HEK293 (cell line): Measurements from ENCODE around the gene UBR1.
A peak's percentile ranks its signal among the peaks of the same experiment; 100 is the strongest.

Source experiments
- CTCF ChIA-PET: fragments of 350-600 bp; formaldehyde crosslinking; extraction: SDS; loops from one replicate; lab custom pipeline; 2021; ENCODE audit warnings: antibody characterized with exemption; lab: Yijun Ruan, JAX
- POLR2A ChIA-PET: fragments of 300-600 bp; formaldehyde crosslinking; extraction: SDS; loops from one replicate; lab custom pipeline; 2020; ENCODE audit warnings: antibody characterized with exemption, inconsistent platforms; lab: Yijun Ruan, JAX
- H3K27ac ChIP-seq: fragments of 200-500 bp; sonication (Bioruptor generic); 2 replicates; pipeline ENCODE4 v1.5.1; 2014; ENCODE audit warnings: low read depth, low read length, control low read depth, inconsistent platforms; ENCODE audit errors: extremely low read depth
- H3K36me3 ChIP-seq, 2 experiments: fragments of 200-500 bp in 1 of 2; sonication (Bioruptor generic) in 1 of 2; 1 replicate in 1 of 2; 2 replicates in 1 of 2; pipeline ENCODE4 v1.5.1; 2014 to 2017; ENCODE audit warnings: inconsistent platforms in 2 of 2, low read length in 2 of 2; ENCODE audit not compliant: control insufficient read depth in 2 of 2, insufficient read depth in 1 of 2
- H3K4me1 ChIP-seq: fragments of 200-500 bp; sonication (Bioruptor generic); 2 replicates; pipeline ENCODE4 v1.5.1; 2014; ENCODE audit warnings: mild to moderate bottlenecking, low read length, inconsistent platforms; ENCODE audit not compliant: control insufficient read depth, insufficient read depth
- H3K4me3 ChIP-seq: 2 replicates; pipeline ENCODE4 v1.5.1; 2011; ENCODE audit warnings: low read depth, mild to moderate bottlenecking, control low read depth, low read length, moderate library complexity
- H3K9me3 ChIP-seq: fragments of 200-500 bp; sonication (Bioruptor generic); 2 replicates; pipeline ENCODE4 v1.5.1; 2014; ENCODE audit warnings: low read depth, low read length, inconsistent platforms; ENCODE audit not compliant: control insufficient read depth, insufficient read depth
- BCL11A ChIP-seq: fragments of 450-650 bp; formaldehyde crosslinking; IDR thresholded peaks from 2 replicates; pipeline ENCODE4 v1.5.1; 2016; ENCODE audit warnings: low read depth, missing biosample characterization, missing genetic modification characterization
- KLF8 ChIP-seq: fragments of 450-650 bp; formaldehyde crosslinking; IDR thresholded peaks from 2 replicates; pipeline ENCODE4 v1.5.1; 2016; ENCODE audit warnings: missing biosample characterization, missing genetic modification characterization
- KLF9 ChIP-seq: fragments of 450-650 bp; formaldehyde crosslinking; IDR thresholded peaks from 2 replicates; pipeline ENCODE4 v1.5.1; 2016; ENCODE audit warnings: missing biosample characterization, missing genetic modification characterization, low read depth
- PRDM1 ChIP-seq: fragments of 450-650 bp; formaldehyde crosslinking; IDR thresholded peaks from 2 replicates; pipeline ENCODE4; 2016; ENCODE audit warnings: missing biosample characterization, missing genetic modification characterization
- SP7 ChIP-seq: fragments of 450-650 bp; formaldehyde crosslinking; IDR thresholded peaks from 2 replicates; pipeline ENCODE4 v1.5.1; 2016; ENCODE audit warnings: missing biosample characterization, missing genetic modification characterization
- YY1 ChIP-seq: fragments of 450-650 bp; formaldehyde crosslinking; IDR thresholded peaks from 2 replicates; pipeline ENCODE4 v1.5.1; 2018; ENCODE audit warnings: missing biosample characterization, missing genetic modification characterization
- ZBTB1 ChIP-seq: fragments of 450-650 bp; formaldehyde crosslinking; IDR thresholded peaks from 2 replicates; pipeline ENCODE4 v1.5.1; 2016; ENCODE audit warnings: missing biosample characterization, missing genetic modification characterization
- ZBTB8A ChIP-seq: fragments of 450-650 bp; formaldehyde crosslinking; IDR thresholded peaks from 2 replicates; pipeline ENCODE4 v1.5.1; 2016; ENCODE audit warnings: missing biosample characterization, missing genetic modification characterization
- ZNF184 ChIP-seq: fragments of 450-650 bp; IDR thresholded peaks from 2 replicates; pipeline ENCODE4 v1.5.1; 2018; ENCODE audit warnings: missing biosample characterization, mild to moderate bottlenecking, missing genetic modification characterization
- ZNF19 ChIP-seq: fragments of 450-650 bp; formaldehyde crosslinking; IDR thresholded peaks from 2 replicates; pipeline ENCODE4; 2016; ENCODE audit warnings: missing biosample characterization, missing genetic modification characterization, low read depth
- ZNF24 ChIP-seq: fragments of 450-650 bp; formaldehyde crosslinking; IDR thresholded peaks from 2 replicates; pipeline ENCODE4 v1.5.1; 2016; ENCODE audit warnings: missing biosample characterization, missing genetic modification characterization
- ZNF37A ChIP-seq: fragments of 450-650 bp; IDR thresholded peaks from 2 replicates; pipeline ENCODE4 v1.5.1; 2018; ENCODE audit warnings: missing biosample characterization, missing genetic modification characterization
- ZNF48 ChIP-seq: fragments of 450-650 bp; formaldehyde crosslinking; IDR thresholded peaks from 2 replicates; pipeline ENCODE4 v1.5.1; 2016; ENCODE audit warnings: missing biosample characterization, missing genetic modification characterization
- ZNF561 ChIP-seq: fragments of 450-650 bp; IDR thresholded peaks from 2 replicates; pipeline ENCODE4 v1.5.1; 2018; ENCODE audit warnings: missing biosample characterization, missing genetic modification characterization, borderline replicate concordance
- ZNF610 ChIP-seq: fragments of 450-650 bp; formaldehyde crosslinking; IDR thresholded peaks from 2 replicates; pipeline ENCODE4 v1.5.1; 2016; ENCODE audit warnings: missing biosample characterization, missing genetic modification characterization, borderline replicate concordance
- ZNF623 ChIP-seq: fragments of 450-650 bp; formaldehyde crosslinking; IDR thresholded peaks from 2 replicates; pipeline ENCODE4 v1.5.1; 2016; ENCODE audit warnings: missing biosample characterization, missing genetic modification characterization
- ZNF785 ChIP-seq: fragments of 450-650 bp; formaldehyde crosslinking; IDR thresholded peaks from 2 replicates; pipeline ENCODE4 v1.5.1; 2016; ENCODE audit warnings: missing biosample characterization, missing genetic modification characterization
- ZNF843 ChIP-seq: fragments of 450-650 bp; formaldehyde crosslinking; IDR thresholded peaks from 2 replicates; pipeline ENCODE4 v1.5.1; 2016; ENCODE audit warnings: missing biosample characterization, missing genetic modification characterization
- ZSCAN16 ChIP-seq: fragments of 450-650 bp; formaldehyde crosslinking; IDR thresholded peaks from 2 replicates; pipeline ENCODE4 v1.5.1; 2016; ENCODE audit warnings: missing biosample characterization, missing genetic modification characterization
- ZSCAN23 ChIP-seq: fragments of 450-650 bp; formaldehyde crosslinking; IDR thresholded peaks from 2 replicates; pipeline ENCODE4 v1.5.1; 2016; ENCODE audit warnings: missing biosample characterization, missing genetic modification characterization
- TF ChIP-seq, protein P1 (sequence below): fragments of 450-650 bp; formaldehyde crosslinking; IDR thresholded peaks from 2 replicates; pipeline ENCODE4 v1.5.1; 2017; ENCODE audit warnings: missing biosample characterization, missing genetic modification characterization
- TF ChIP-seq, protein P2 (sequence below): fragments of 450-650 bp; formaldehyde crosslinking; IDR thresholded peaks from 2 replicates; pipeline ENCODE4 v1.5.1; 2016; ENCODE audit warnings: missing biosample characterization, missing genetic modification characterization
- TF ChIP-seq, protein P3 (sequence below): fragments of 450-650 bp; formaldehyde crosslinking; IDR thresholded peaks from 2 replicates; pipeline ENCODE4 v1.5.1; 2016; ENCODE audit warnings: missing biosample characterization, missing genetic modification characterization

The UBR1 gene

DNA sequence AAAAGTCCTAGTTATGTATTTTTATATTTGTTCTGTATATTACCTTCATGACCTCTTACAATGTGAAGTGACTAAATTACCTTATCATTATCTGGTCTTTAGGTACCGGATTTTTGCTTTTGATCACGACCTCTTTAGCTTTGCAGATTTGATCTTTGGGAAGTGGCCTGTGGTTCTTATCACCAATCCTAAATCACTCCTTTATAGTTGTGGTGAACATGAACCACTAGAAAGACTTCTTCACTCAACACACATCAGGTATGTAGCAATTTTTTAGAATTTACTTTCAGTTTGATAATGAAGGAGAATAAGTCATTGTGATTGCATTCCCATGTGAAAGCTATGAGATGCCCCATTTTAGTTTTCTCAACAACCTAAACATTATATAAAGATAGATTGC lies 45.9 kb upstream of the UBR1 start:
- H3K36me3 ChIP-seq = peaks cover 29 to 60% of the 10 kb centered on the region in 2 experiments
- no peaks in the 10 kb centered on the region for H3K9me3 ChIP-seq
- no peak overlapping the region for H3K4me3 ChIP-seq
- ChIA-PET CTCF (interaction anchor here (0.8 to 1.3 kb wide), 3 partner anchors 11 to 52 kb away, joined by 3 to 4 read pairs (median 3); no protein-coding TSS in a partner anchor), POLR2A (no interaction called here)
- TF ChIP-seq PRDM1 (tag by site-specific recombination) (no peak), ZNF561 (tag by site-specific recombination) (no peak), ZNF19 (tag by site-specific recombination) (no peak), KLF9 (tag by site-specific recombination) (no peak), ZNF24 (tag by site-specific recombination) (no peak), ZNF843 (tag by site-specific recombination) (no peak), ZNF37A (tag by site-specific recombination) (no peak), ZNF785 (tag by site-specific recombination) (no peak), KLF8 (tag by site-specific recombination) (no peak), BCL11A (tag by site-specific recombination) (no peak)
- TF ChIP-seq, protein P1, sequence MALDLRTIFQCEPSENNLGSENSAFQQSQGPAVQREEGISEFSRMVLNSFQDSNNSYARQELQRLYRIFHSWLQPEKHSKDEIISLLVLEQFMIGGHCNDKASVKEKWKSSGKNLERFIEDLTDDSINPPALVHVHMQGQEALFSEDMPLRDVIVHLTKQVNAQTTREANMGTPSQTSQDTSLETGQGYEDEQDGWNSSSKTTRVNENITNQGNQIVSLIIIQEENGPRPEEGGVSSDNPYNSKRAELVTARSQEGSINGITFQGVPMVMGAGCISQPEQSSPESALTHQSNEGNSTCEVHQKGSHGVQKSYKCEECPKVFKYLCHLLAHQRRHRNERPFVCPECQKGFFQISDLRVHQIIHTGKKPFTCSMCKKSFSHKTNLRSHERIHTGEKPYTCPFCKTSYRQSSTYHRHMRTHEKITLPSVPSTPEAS (tag by site-specific recombination) = no peak
- H3K4me1 ChIP-seq = no peaks in the 10 kb centered on the region
- no peak overlapping the region for H3K27ac ChIP-seq

DNA sequence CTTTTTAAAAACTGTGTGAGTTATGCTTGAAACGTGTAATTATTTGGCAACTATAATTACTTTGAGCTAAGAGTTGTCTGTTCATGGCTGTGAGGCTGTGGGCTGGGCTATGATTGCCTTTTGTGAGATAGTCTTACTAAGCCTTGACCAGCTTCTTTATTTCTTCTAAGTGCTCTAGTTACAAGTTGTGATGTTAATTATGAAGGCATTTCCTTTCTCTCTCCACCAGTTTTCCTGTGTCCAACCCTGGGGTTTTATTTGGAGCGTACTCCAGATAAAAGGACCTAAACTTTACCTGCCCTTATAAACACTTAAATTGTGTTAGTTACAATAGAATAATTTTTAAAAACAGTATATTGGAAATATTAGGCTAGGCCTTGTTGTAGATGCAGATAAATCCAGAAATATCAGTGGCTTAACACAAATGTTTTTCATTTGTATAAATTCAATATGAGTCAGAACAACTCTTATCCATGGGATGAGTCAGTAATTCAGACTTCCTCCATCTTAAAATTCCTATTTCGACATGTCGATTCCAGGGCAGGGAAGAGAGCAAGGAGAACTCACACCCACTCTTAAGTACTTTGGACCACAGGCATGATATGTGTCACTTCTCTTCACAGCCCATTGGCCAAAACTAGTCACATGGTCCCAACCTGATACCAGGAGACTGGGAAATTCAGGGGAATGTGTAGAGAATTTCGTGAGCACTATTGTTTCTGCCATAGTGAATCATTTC lies 44.5 kb upstream of the UBR1 start:
- Histone ChIP-seq H3K4me3 (no peak overlapping the region), H3K36me3 (peaks cover 23 to 62% of the 10 kb centered on the region in 2 experiments)
- TF ChIP-seq ZSCAN16 (no peak), ZNF610 (tag by site-specific recombination) (no peak), ZNF48 (no peak), SP7 (tag by site-specific recombination) (0 out of 2 replicates have a peak, but pooled peaks have one; percentile 2), ZBTB8A (tag by site-specific recombination) (no peak)
- TF ChIP-seq, protein P2, sequence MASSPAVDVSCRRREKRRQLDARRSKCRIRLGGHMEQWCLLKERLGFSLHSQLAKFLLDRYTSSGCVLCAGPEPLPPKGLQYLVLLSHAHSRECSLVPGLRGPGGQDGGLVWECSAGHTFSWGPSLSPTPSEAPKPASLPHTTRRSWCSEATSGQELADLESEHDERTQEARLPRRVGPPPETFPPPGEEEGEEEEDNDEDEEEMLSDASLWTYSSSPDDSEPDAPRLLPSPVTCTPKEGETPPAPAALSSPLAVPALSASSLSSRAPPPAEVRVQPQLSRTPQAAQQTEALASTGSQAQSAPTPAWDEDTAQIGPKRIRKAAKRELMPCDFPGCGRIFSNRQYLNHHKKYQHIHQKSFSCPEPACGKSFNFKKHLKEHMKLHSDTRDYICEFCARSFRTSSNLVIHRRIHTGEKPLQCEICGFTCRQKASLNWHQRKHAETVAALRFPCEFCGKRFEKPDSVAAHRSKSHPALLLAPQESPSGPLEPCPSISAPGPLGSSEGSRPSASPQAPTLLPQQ (tag by site-specific recombination) = no peak
- TF ChIP-seq, all 188 proteins: peak for 1
- POLR2A ChIA-PET = no interaction called here
- Histone ChIP-seq H3K9me3 (no peaks in the 10 kb centered on the region), H3K4me1 (no peaks in the 10 kb centered on the region), H3K27ac (no peak overlapping the region)
- CTCF ChIA-PET = interaction anchor here (0.8 kb wide), 1 partner anchor 10 kb away, joined by 3 read pairs; no protein-coding TSS in a partner anchor

DNA sequence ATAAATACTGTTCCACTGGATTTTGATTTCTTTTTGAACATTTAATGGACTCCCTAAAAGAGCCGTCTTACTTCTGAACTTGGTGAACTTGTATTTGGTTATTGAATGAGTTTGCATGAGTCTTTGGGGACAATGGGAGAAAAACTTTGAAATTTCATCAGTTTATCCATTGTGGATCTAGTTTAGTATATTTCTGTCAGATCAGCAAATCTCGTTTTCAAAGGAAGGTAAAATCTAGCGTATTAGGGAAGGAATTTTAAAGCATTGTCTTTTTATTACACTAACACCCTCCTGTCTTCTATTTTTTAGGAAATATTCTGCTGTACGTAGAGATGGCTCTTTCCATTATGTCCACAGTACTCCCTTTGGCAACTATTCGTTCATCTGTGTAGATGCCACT lies 40.3 kb upstream of the UBR1 start:
- POLR2A ChIA-PET = no interaction called here
- Histone ChIP-seq H3K27ac (no peak overlapping the region), H3K36me3 (peaks cover 6 to 35% of the 10 kb centered on the region in 2 experiments; a peak in 2 of 3 replicates), H3K4me1 (no peaks in the 10 kb centered on the region), H3K9me3 (no peaks in the 10 kb centered on the region), H3K4me3 (no peak overlapping the region)
- CTCF ChIA-PET = no interaction called here
- TF ChIP-seq YY1 (tag by site-specific recombination) = no peak
- no peak for TF ChIP-seq ZNF184 (tag by site-specific recombination)
- TF ChIP-seq ZBTB1 (tag by site-specific recombination) = no peak
- no peak for TF ChIP-seq ZSCAN23
- no peak for TF ChIP-seq ZNF623 (tag by site-specific recombination)
- TF ChIP-seq, protein P3, sequence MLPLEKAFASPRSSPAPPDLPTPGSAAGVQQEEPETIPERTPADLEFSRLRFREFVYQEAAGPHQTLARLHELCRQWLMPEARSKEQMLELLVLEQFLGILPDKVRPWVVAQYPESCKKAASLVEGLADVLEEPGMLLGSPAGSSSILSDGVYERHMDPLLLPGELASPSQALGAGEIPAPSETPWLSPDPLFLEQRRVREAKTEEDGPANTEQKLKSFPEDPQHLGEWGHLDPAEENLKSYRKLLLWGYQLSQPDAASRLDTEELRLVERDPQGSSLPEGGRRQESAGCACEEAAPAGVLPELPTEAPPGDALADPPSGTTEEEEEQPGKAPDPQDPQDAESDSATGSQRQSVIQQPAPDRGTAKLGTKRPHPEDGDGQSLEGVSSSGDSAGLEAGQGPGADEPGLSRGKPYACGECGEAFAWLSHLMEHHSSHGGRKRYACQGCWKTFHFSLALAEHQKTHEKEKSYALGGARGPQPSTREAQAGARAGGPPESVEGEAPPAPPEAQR = no peak
